ENCODE data around the gene PTGDR2.

PTGDR2 gene

DNA sequence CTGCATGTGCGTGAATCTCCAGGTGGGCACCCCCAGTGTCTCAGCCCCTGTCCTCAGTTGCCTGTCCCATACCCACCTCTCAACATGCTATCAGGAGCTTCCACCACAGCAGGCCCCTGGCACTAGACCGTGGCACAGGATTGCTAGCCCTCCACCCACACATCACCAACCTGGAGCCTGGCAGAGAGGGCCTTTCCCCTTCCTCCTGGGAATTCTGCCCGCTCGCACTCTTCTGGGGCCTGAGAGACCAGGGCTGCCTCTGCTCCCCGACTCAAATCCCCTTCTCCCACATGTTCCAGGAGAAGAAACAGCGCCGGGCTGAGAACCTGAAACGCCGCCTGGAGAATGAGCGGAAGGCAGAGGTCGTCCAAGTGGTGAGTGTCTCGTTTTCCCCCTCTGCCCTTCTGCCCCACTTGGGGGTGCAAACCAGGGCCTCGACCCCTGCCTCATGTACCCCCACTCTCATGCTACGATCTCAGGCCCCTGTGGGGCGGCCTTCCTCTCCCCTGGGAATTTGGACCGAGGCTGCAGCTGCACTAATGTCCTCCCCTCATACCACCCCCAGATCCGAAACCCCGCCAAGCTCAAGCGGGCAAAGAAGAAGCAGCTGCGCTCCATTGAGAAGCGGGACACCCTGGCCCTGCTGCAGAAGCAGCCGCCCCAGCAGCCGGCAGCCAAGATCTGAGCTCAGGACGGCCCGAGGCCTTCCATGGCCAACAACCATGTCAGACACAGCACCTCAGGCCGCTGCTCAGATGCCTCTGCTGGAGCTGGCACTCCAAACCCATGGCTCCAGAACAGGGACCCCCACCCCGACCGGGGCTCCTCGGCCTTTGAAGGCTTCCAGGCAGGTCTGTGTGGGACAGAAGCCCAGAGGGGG, 5.9 kb downstream of the PTGDR2 start:
- no peak overlapping the region for H3K4me2 ChIP-seq (ENCODE audit: low read length)
- H3K79me2 ChIP-seq (ENCODE audit: low read length) = peaks cover 39% of the 10 kb centered on the region
- peaks cover 74% of the 10 kb centered on the region for H3K36me3 ChIP-seq (replicated peaks; ENCODE audit: low read depth, low read length)

DNA sequence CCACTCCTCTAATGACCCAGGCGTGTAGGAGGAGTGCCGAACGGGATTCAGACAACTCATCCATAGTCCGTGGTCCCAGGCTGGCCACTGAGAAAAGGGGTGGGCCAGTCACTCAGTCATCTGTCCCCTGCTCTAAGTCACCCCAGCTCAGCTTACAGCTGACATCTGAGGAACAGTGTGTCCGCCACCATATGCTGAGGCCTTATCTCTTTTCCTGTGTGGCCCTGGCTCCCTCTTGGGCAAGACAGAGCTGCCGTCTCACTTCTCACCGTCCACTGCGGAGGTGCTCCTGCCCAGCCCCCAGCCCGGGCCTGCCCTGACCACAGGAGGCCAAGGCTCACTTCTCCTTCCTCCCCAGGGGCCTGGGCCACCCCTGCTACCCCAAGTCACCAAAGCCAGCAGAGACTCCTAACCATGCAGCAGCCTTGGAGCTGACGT, 7.0 kb downstream of the PTGDR2 start:
- TF ChIP-seq, protein P1, sequence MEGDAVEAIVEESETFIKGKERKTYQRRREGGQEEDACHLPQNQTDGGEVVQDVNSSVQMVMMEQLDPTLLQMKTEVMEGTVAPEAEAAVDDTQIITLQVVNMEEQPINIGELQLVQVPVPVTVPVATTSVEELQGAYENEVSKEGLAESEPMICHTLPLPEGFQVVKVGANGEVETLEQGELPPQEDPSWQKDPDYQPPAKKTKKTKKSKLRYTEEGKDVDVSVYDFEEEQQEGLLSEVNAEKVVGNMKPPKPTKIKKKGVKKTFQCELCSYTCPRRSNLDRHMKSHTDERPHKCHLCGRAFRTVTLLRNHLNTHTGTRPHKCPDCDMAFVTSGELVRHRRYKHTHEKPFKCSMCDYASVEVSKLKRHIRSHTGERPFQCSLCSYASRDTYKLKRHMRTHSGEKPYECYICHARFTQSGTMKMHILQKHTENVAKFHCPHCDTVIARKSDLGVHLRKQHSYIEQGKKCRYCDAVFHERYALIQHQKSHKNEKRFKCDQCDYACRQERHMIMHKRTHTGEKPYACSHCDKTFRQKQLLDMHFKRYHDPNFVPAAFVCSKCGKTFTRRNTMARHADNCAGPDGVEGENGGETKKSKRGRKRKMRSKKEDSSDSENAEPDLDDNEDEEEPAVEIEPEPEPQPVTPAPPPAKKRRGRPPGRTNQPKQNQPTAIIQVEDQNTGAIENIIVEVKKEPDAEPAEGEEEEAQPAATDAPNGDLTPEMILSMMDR (IDR thresholded peaks at IDR 0.05; ENCODE audit: low read depth, low read length) = no peak
- no peak for TF ChIP-seq EZH2phosphoT487 (IDR thresholded peaks at IDR 0.05; ENCODE audit: low read depth)
- no peak overlapping the region for H3K4me2 ChIP-seq (ENCODE audit: low read length)

More for the DNA sequence above, 5.9 kb downstream of the PTGDR2 start:
- peaks cover 4% of the 10 kb centered on the region; the same call in 1 of the 2 replicates for H3K4me1 ChIP-seq (ENCODE audit: low read length)
- H4K20me1 ChIP-seq (ENCODE audit: insufficient read depth, low read length) = peaks cover 4% of the 10 kb centered on the region
- H3K27me3 ChIP-seq (ENCODE audit: low read depth, low read length) = no peaks in the 10 kb centered on the region
- no peak overlapping the region for H2AFZ ChIP-seq (ENCODE audit: low read depth, low read length)
- no peak overlapping the region for H3K9ac ChIP-seq (ENCODE audit: low read length)
- no peaks in the 10 kb centered on the region for H3K9me3 ChIP-seq (ENCODE audit: insufficient read depth, low read length)
- TF ChIP-seq, protein P1 (IDR thresholded peaks at IDR 0.05; ENCODE audit: low read depth, low read length) = no peak
- TF ChIP-seq EZH2phosphoT487 (IDR thresholded peaks at IDR 0.05; ENCODE audit: low read depth) = no peak
- H3K27ac ChIP-seq (ENCODE audit: low read length) = no peak overlapping the region
- no peak overlapping the region for H3K4me3 ChIP-seq (ENCODE audit: low read length)

DNA sequence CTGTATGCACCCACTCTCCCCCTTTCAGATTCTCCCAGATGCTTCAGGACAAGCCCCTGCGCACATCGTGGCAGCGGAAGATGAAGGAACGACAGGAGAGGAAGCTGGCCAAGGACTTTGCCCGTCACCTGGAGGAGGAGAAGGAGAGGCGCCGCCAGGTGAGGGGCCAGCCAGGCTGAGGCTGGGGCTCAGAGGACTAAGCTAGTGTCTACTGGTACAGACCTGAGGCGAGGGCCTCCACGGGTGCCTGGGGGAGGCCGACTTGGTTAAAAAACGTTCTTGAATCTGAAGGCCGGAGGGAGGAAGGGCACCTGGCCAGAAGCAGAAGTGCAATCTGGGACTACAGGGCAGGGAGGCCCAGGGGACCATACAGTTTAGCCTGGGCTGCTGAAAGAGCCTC, 7.9 kb downstream of the PTGDR2 start:
- Histone ChIP-seq H3K4me3 (ENCODE audit: low read length) (no peak overlapping the region), H3K9ac (ENCODE audit: low read length) (no peak overlapping the region), H3K27me3 (ENCODE audit: low read depth, low read length) (no peaks in the 10 kb centered on the region), H3K9me3 (ENCODE audit: insufficient read depth, low read length) (no peaks in the 10 kb centered on the region), H3K4me2 (ENCODE audit: low read length) (no peak overlapping the region), H4K20me1 (ENCODE audit: insufficient read depth, low read length) (peaks cover 15% of the 10 kb centered on the region), H3K36me3 (replicated peaks; ENCODE audit: low read depth, low read length) (peaks cover 82% of the 10 kb centered on the region), H2AFZ (ENCODE audit: low read depth, low read length) (no peak overlapping the region), H3K4me1 (ENCODE audit: low read length) (peaks cover 20% of the 10 kb centered on the region), H3K79me2 (ENCODE audit: low read length) (peaks cover 59% of the 10 kb centered on the region), H3K27ac (ENCODE audit: low read length) (no peak overlapping the region)
- no peak for TF ChIP-seq EZH2phosphoT487 (IDR thresholded peaks at IDR 0.05; ENCODE audit: low read depth)
- TF ChIP-seq, protein P1 (IDR thresholded peaks at IDR 0.05; ENCODE audit: low read depth, low read length) = no peak

More for the DNA sequence above, 7.0 kb downstream of the PTGDR2 start:
- peaks cover 16% of the 10 kb centered on the region for H3K4me1 ChIP-seq (ENCODE audit: low read length)
- no peak overlapping the region for H3K27ac ChIP-seq (ENCODE audit: low read length)
- peaks cover 85% of the 10 kb centered on the region for H3K36me3 ChIP-seq (replicated peaks; ENCODE audit: low read depth, low read length)
- no peak overlapping the region for H3K9ac ChIP-seq (ENCODE audit: low read length)
- no peaks in the 10 kb centered on the region for H3K27me3 ChIP-seq (ENCODE audit: low read depth, low read length)
- H3K79me2 ChIP-seq (ENCODE audit: low read length) = peaks cover 51% of the 10 kb centered on the region
- H2AFZ ChIP-seq (ENCODE audit: low read depth, low read length) = no peak overlapping the region
- H4K20me1 ChIP-seq (ENCODE audit: insufficient read depth, low read length) = peaks cover 14% of the 10 kb centered on the region
- no peak overlapping the region for H3K4me3 ChIP-seq (ENCODE audit: low read length)
- no peaks in the 10 kb centered on the region for H3K9me3 ChIP-seq (ENCODE audit: insufficient read depth, low read length)

DNA sequence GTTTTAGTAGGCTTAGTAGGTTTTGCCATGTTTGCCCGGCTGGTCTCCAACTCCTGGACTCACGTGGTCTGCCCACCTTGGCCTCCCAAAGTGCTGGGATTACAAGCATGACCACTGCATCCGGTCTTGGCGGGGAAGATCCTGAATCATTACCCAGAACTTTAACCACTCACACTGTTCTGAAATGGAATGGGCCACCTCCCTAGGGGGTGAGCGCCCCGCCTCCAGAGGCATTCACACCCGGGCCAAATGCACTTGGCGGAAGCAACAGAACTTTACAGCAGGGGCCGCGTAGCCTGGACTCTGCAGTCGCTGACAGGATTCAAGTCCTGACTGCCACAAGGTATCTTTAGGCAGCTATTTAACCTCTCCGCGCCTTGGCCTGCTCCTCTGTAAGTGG, 8.5 kb downstream of the PTGDR2 start:
- TF ChIP-seq, protein P1 (IDR thresholded peaks at IDR 0.05; ENCODE audit: low read depth, low read length) = no peak
- no peak for TF ChIP-seq EZH2phosphoT487 (IDR thresholded peaks at IDR 0.05; ENCODE audit: low read depth)
- no peak overlapping the region for H2AFZ ChIP-seq (ENCODE audit: low read depth, low read length)
- peaks cover 20% of the 10 kb centered on the region for H3K4me1 ChIP-seq (ENCODE audit: low read length)
- no peaks in the 10 kb centered on the region for H3K9me3 ChIP-seq (ENCODE audit: insufficient read depth, low read length)
- no peak overlapping the region for H3K27ac ChIP-seq (ENCODE audit: low read length)
- peaks cover 15% of the 10 kb centered on the region for H4K20me1 ChIP-seq (ENCODE audit: insufficient read depth, low read length)
- H3K9ac ChIP-seq (ENCODE audit: low read length) = no peak overlapping the region
- H3K4me2 ChIP-seq (ENCODE audit: low read length) = no peak overlapping the region
- H3K4me3 ChIP-seq (ENCODE audit: low read length) = no peak overlapping the region
- H3K36me3 ChIP-seq (replicated peaks; ENCODE audit: low read depth, low read length) = peaks cover 79% of the 10 kb centered on the region
- peaks cover 65% of the 10 kb centered on the region for H3K79me2 ChIP-seq (ENCODE audit: low read length)
- no peaks in the 10 kb centered on the region for H3K27me3 ChIP-seq (ENCODE audit: low read depth, low read length)

All from OCI-LY3 (cell line).